DND-41 (cell line): ENCODE data around the gene ATP12A.

ENCODE experiments used
- CTCF ChIP-seq: IDR thresholded peaks from 2 replicates; pipeline ENCODE4 v1.5.1; 2012; ENCODE audit warnings: borderline replicate concordance, low read length, moderate library complexity, mild to moderate bottlenecking; ENCODE audit not compliant: poor library complexity, severe bottlenecking; ENCODE audit errors: extremely low read depth
- EZH2 ChIP-seq: IDR thresholded peaks from 3 replicates; pipeline ENCODE4 v1.6.1; 2012; ENCODE audit warnings: borderline replicate concordance, low read depth, mild to moderate bottlenecking, moderate library complexity, low read length, inconsistent platforms; ENCODE audit not compliant: severe bottlenecking

GRCh38 chr13:24662195-24663088, 17.8 kb upstream of the ATP12A start:
- no peak for TF ChIP-seq CTCF
- TF ChIP-seq EZH2 = no peak
